OCI-LY1 (cell line): Measurements from ENCODE around the gene VSIG4.

Experiments used
- EZH2 ChIP-seq: fragments of 200-600 bp; sonication (generic), shearing (Covaris generic); IDR thresholded peaks from 2 replicates; pipeline ENCODE4 v1.8.0; 2017; ENCODE audit warnings: borderline replicate concordance, mixed run types, mild to moderate bottlenecking, antibody characterized with exemption, low read length, moderate library complexity, mixed read lengths
- TF ChIP-seq, protein P1 (sequence below): fragments of 200-600 bp; sonication (generic), shearing (Covaris generic); IDR thresholded peaks from 2 replicates; pipeline ENCODE4 v1.5.1; 2017; ENCODE audit warnings: mild to moderate bottlenecking, antibody characterized with exemption, low read length, moderate library complexity, mixed read lengths

DNA sequence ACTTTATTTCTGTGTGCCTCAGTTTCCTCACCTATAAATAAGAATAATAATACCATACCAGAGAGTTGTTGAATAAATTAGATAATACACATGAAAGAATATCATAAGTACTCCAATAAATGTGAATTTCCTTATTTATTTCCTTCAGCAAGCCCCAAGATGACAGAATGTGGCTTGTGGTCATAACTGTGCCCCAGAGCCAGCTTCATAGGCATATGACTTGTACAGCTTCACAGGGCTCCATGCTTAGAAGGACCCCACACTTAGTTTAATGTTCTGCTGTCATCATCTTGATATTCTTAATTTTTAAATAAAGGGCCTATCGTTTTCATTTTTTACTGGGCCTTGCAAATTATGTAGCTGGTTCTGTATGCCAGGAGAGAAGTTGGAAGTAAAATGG is 25.3 kb downstream of the VSIG4 start:
- TF ChIP-seq, protein P1, sequence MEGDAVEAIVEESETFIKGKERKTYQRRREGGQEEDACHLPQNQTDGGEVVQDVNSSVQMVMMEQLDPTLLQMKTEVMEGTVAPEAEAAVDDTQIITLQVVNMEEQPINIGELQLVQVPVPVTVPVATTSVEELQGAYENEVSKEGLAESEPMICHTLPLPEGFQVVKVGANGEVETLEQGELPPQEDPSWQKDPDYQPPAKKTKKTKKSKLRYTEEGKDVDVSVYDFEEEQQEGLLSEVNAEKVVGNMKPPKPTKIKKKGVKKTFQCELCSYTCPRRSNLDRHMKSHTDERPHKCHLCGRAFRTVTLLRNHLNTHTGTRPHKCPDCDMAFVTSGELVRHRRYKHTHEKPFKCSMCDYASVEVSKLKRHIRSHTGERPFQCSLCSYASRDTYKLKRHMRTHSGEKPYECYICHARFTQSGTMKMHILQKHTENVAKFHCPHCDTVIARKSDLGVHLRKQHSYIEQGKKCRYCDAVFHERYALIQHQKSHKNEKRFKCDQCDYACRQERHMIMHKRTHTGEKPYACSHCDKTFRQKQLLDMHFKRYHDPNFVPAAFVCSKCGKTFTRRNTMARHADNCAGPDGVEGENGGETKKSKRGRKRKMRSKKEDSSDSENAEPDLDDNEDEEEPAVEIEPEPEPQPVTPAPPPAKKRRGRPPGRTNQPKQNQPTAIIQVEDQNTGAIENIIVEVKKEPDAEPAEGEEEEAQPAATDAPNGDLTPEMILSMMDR, result no peak
- TF ChIP-seq EZH2, result no peak
